HL-60 (cell line): Measurements from ENCODE around the gene CUL4A.

Experiments
- DNase-seq, 2 experiments: peaks; one replicate each; pipeline ENCODE4 v3.0.0-alpha.2; 2010 to 2020; ENCODE audit warnings: low read depth in 1 of 2, low spot score in 1 of 2
- H3K27ac ChIP-seq: fragments of 250-450 bp; sonication (Bioruptor Pico); replicated peaks from 2 replicates; pipeline ENCODE4 v1.5.1; 2020; ENCODE audit warnings: mild to moderate bottlenecking, moderate library complexity
- H3K27me3 ChIP-seq: fragments of 250-450 bp; sonication (Bioruptor Pico); 2 replicates; pipeline ENCODE4 v1.5.1; 2021; ENCODE audit warnings: mild to moderate bottlenecking, moderate library complexity; ENCODE audit not compliant: insufficient read depth, poor library complexity, severe bottlenecking
- H3K4me3 ChIP-seq: replicated peaks from 2 replicates; pipeline ENCODE4 v1.5.1; 2011; ENCODE audit warnings: mild to moderate bottlenecking, control low read depth, low read length; ENCODE audit not compliant: insufficient read depth
- GABPA ChIP-seq: IDR thresholded peaks from 2 replicates; pipeline ENCODE4 v1.6.1; 2012; ENCODE audit warnings: low read depth
- POLR2AphosphoS5 ChIP-seq: IDR thresholded peaks from 2 replicates; pipeline ENCODE4 v1.6.1; 2012; ENCODE audit warnings: low read depth
- SPI1 ChIP-seq: IDR thresholded peaks from 2 replicates; pipeline ENCODE4 v1.6.1; 2012; ENCODE audit warnings: low read depth, mild to moderate bottlenecking, borderline replicate concordance
- TF ChIP-seq, protein P1 (sequence below): IDR thresholded peaks from one replicate; pipeline ENCODE4 v1.5.1; 2011; ENCODE audit warnings: low read length, control low read depth, inconsistent platforms; ENCODE audit not compliant: insufficient read depth
- TF ChIP-seq, protein P2 (sequence below): IDR thresholded peaks from 2 replicates; pipeline ENCODE4 v1.6.1; 2012; ENCODE audit warnings: low read depth; ENCODE audit not compliant: insufficient replicate concordance

The CUL4A gene

GRCh38 chr13:113186061-113186900 is 23.1 kb upstream of the CUL4A start:
- TF ChIP-seq, protein P1, sequence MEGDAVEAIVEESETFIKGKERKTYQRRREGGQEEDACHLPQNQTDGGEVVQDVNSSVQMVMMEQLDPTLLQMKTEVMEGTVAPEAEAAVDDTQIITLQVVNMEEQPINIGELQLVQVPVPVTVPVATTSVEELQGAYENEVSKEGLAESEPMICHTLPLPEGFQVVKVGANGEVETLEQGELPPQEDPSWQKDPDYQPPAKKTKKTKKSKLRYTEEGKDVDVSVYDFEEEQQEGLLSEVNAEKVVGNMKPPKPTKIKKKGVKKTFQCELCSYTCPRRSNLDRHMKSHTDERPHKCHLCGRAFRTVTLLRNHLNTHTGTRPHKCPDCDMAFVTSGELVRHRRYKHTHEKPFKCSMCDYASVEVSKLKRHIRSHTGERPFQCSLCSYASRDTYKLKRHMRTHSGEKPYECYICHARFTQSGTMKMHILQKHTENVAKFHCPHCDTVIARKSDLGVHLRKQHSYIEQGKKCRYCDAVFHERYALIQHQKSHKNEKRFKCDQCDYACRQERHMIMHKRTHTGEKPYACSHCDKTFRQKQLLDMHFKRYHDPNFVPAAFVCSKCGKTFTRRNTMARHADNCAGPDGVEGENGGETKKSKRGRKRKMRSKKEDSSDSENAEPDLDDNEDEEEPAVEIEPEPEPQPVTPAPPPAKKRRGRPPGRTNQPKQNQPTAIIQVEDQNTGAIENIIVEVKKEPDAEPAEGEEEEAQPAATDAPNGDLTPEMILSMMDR: no peak
- TF ChIP-seq GABPA (no peak), POLR2AphosphoS5 (no peak), SPI1 (no peak)
- TF ChIP-seq, protein P2, sequence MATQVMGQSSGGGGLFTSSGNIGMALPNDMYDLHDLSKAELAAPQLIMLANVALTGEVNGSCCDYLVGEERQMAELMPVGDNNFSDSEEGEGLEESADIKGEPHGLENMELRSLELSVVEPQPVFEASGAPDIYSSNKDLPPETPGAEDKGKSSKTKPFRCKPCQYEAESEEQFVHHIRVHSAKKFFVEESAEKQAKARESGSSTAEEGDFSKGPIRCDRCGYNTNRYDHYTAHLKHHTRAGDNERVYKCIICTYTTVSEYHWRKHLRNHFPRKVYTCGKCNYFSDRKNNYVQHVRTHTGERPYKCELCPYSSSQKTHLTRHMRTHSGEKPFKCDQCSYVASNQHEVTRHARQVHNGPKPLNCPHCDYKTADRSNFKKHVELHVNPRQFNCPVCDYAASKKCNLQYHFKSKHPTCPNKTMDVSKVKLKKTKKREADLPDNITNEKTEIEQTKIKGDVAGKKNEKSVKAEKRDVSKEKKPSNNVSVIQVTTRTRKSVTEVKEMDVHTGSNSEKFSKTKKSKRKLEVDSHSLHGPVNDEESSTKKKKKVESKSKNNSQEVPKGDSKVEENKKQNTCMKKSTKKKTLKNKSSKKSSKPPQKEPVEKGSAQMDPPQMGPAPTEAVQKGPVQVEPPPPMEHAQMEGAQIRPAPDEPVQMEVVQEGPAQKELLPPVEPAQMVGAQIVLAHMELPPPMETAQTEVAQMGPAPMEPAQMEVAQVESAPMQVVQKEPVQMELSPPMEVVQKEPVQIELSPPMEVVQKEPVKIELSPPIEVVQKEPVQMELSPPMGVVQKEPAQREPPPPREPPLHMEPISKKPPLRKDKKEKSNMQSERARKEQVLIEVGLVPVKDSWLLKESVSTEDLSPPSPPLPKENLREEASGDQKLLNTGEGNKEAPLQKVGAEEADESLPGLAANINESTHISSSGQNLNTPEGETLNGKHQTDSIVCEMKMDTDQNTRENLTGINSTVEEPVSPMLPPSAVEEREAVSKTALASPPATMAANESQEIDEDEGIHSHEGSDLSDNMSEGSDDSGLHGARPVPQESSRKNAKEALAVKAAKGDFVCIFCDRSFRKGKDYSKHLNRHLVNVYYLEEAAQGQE: no peak
- no peak overlapping the region for H3K27ac ChIP-seq
- no peak overlapping the region for H3K4me3 ChIP-seq

DNA sequence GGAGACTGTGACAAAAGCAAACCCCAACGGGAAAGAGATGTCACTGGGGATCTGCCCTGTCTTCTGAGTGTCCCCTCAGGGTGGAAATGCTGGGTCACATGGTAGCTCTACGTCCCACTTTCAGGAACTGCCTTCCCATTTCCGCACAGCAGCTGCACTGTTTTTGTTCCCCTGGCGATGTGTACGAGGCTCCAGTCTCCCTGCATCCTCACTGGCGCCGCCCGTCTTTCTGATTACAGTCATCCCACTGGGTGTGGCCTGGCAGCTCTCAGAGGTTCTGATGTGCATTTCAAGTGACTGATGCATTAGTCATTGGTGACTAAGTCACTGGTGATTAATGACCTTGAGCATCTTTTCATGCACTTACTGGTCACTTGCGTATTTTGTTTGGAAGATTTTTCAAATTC is 22.1 kb upstream of the CUL4A start:
- H3K27ac ChIP-seq: no peak overlapping the region
- no peak overlapping the region for H3K4me3 ChIP-seq
- TF ChIP-seq, protein P1: no peak
- no peak for TF ChIP-seq POLR2AphosphoS5
- TF ChIP-seq GABPA: no peak
- TF ChIP-seq SPI1: no peak
- TF ChIP-seq, protein P2: no peak
- H3K27me3 ChIP-seq: no peaks in the 10 kb centered on the region
- peak in 1 of 2 experiments; percentile 30 for DNase-seq

More at GRCh38 chr13:113186061-113186900, 23.1 kb upstream of the CUL4A start:
- H3K27me3 ChIP-seq: no peaks in the 10 kb centered on the region
- DNase-seq: no peak

GRCh38 chr13:113187883-113188665 is 21.3 kb upstream of the CUL4A start:
- Histone ChIP-seq H3K4me3 (no peak overlapping the region), H3K27ac (no peak overlapping the region), H3K27me3 (no peaks in the 10 kb centered on the region)
- DNase-seq: no peak
- TF ChIP-seq, protein P2: no peak
- TF ChIP-seq, protein P1: no peak
- TF ChIP-seq SPI1: no peak
- TF ChIP-seq GABPA: no peak
- TF ChIP-seq POLR2AphosphoS5: no peak
